K562 (cell line): ENCODE measurements around the gene DOCK1. TPM values are rescaled to one million over a fixed set of nuclear protein-coding genes. Genes with fewer than 3 reads are reported as not detected.

Source experiments
- ATAC-seq: fragments of 200-7000 bp; cut with Tn5 transposase; 3 replicates; pipeline ENCODE4 v1.9.1; 2020; ENCODE audit warnings: moderate library complexity
- BruUV-seq: library from RNA; stranded (reverse); fragments of 400-500 nt; replicated peaks from 2 replicates; lab custom pipeline; 2021; lab: Mats Ljungman, UMichigan
- CTCF ChIA-PET: fragments of 300-600 bp; formaldehyde crosslinking; extraction: SDS; loops from one replicate; lab custom pipeline; 2021; ENCODE audit warnings: low intra/inter-chr PET ratio; lab: Yijun Ruan, JAX
- POLR2A ChIA-PET: fragments of 300-600, 350-650 bp; sonication (Branson Sonifier 250); formaldehyde crosslinking; extraction: SDS; loops from one replicate; lab custom pipeline; 2021; ENCODE audit warnings: antibody characterized with exemption, inconsistent platforms; lab: Yijun Ruan, JAX
- DNase-seq, 4 experiments: peaks; one replicate each; pipeline versions ENCODE4 v3.0.0 to v3.0.0-alpha.2; 2011 to 2018; ENCODE audit warnings: low spot score in 3 of 4, mixed read lengths in 3 of 4; ENCODE audit errors: extremely low read depth in 1 of 4
- FAIRE-seq: peaks from 2 replicates; lab custom pipeline; 2011; peaks lifted over from hg19 to GRCh38; lab: Jason Lieb, UNC
- H2AFZ ChIP-seq: 2 replicates; pipeline ENCODE4 v1.6.0; 2011; ENCODE audit warnings: low read depth, low read length, control low read depth, inconsistent platforms
- H3K27ac ChIP-seq: fragments of 200-600 bp; 3 replicates; pipeline ENCODE4 v1.8.0; 2011; ENCODE audit warnings: low read depth, mild to moderate bottlenecking, control low read depth, inconsistent platforms, low read length, moderate library complexity, mixed read lengths; ENCODE audit errors: extremely low read depth
- H3K27me3 ChIP-seq, 2 experiments: fragments of 300-600 bp in 1 of 2; 2 replicates in 1 of 2; 3 replicates in 1 of 2; pipeline versions ENCODE4 v1.6.0 to v1.8.0; 2011; ENCODE audit warnings: inconsistent platforms in 2 of 2, low read length in 2 of 2, mild to moderate bottlenecking in 1 of 2, mixed read lengths in 1 of 2, moderate library complexity in 1 of 2; ENCODE audit not compliant: control insufficient read depth in 2 of 2, insufficient read depth in 2 of 2
- H3K36me3 ChIP-seq: fragments of 300-600 bp; 3 replicates; pipeline ENCODE4 v1.8.0; 2011; ENCODE audit warnings: mild to moderate bottlenecking, low read length, inconsistent platforms; ENCODE audit not compliant: control insufficient read depth, insufficient read depth
- H3K4me1 ChIP-seq, 2 experiments: fragments of 200-600 bp in 1 of 2; replicated peaks in 1 of 2; 2 replicates in 1 of 2; 3 replicates in 1 of 2; pipeline versions ENCODE4 v1.5.1 to v1.8.0; 2011; ENCODE audit warnings: inconsistent platforms in 2 of 2, low read length in 2 of 2, mild to moderate bottlenecking in 1 of 2, mixed read lengths in 1 of 2, moderate library complexity in 1 of 2; ENCODE audit not compliant: control insufficient read depth in 2 of 2, insufficient read depth in 2 of 2
- H3K4me2 ChIP-seq: 2 replicates; pipeline ENCODE4 v1.6.1; 2011; ENCODE audit warnings: low read length, control low read depth, inconsistent platforms, mixed read lengths; ENCODE audit not compliant: insufficient read depth
- H3K4me3 ChIP-seq: fragments of 200-600 bp; sonication (generic), shearing (Covaris generic); 2 replicates; pipeline ENCODE4 v1.5.1; 2016; ENCODE audit warnings: control low read depth, inconsistent platforms
- H3K79me2 ChIP-seq: fragments of 200-600 bp; 3 replicates; pipeline ENCODE4 v1.8.0; 2011; ENCODE audit warnings: low read length, inconsistent platforms; ENCODE audit not compliant: control insufficient read depth, insufficient read depth
- H3K9ac ChIP-seq, 2 experiments: 2 replicates each; pipeline versions ENCODE4 v1.6.0 to v1.6.1; 2011; ENCODE audit warnings: low read depth in 2 of 2, low read length in 2 of 2, control low read depth in 1 of 2, inconsistent platforms in 1 of 2, mild to moderate bottlenecking in 1 of 2, mixed read lengths in 1 of 2; ENCODE audit not compliant: insufficient read depth in 1 of 2
- H3K9me1 ChIP-seq: one replicate; pipeline ENCODE4 v1.6.0; 2011; ENCODE audit warnings: inconsistent platforms, mild to moderate bottlenecking, low read length, moderate library complexity; ENCODE audit not compliant: control insufficient read depth, insufficient read depth
- H3K9me3 ChIP-seq: replicated peaks from 2 replicates; pipeline ENCODE4 v1.5.1; 2011; ENCODE audit warnings: low read depth, low read length, inconsistent platforms; ENCODE audit not compliant: control insufficient read depth, insufficient read depth
- H4K20me1 ChIP-seq: replicated peaks from 2 replicates; pipeline ENCODE4 v1.6.1; 2011; ENCODE audit warnings: low read length, inconsistent platforms, mixed read lengths; ENCODE audit not compliant: control insufficient read depth, insufficient read depth
- ATF6 ChIP-seq: sonication (generic); formaldehyde crosslinking; IDR thresholded peaks from 2 replicates; pipeline ENCODE4 v1.4.0; 2020; ENCODE audit warnings: mild to moderate bottlenecking, missing genetic modification reagents
- ATF7 ChIP-seq: fragments of 450-650 bp; IDR thresholded peaks from 2 replicates; pipeline ENCODE4 v1.7.1; 2014; ENCODE audit warnings: mild to moderate bottlenecking, moderate library complexity
- DMBX1 ChIP-seq: fragments of 250-450 bp; sonication (Bioruptor Pico); IDR thresholded peaks from 2 replicates; pipeline ENCODE4 v1.8.0; 2022; ENCODE audit warnings: inconsistent platforms, mild to moderate bottlenecking, moderate library complexity, borderline replicate concordance
- ELK3 ChIP-seq: fragments of 450-650 bp; formaldehyde crosslinking; IDR thresholded peaks from 2 replicates; pipeline ENCODE4 v1.4.0; 2020; ENCODE audit warnings: mild to moderate bottlenecking
- GMEB1 ChIP-seq: fragments of 250-450 bp; sonication (Bioruptor Pico); IDR thresholded peaks from 2 replicates; pipeline ENCODE4 v1.4.0; 2020; ENCODE audit warnings: mild to moderate bottlenecking
- IRF9 ChIP-seq: fragments of 450-650 bp; IDR thresholded peaks from 2 replicates; pipeline ENCODE4 v1.6.1; 2016; ENCODE audit warnings: missing biosample characterization, missing genetic modification characterization
- MCM2 ChIP-seq: fragments of 450-650 bp; IDR thresholded peaks from 2 replicates; pipeline ENCODE4 v1.6.1; 2017; ENCODE audit warnings: low read depth, mild to moderate bottlenecking
- NFRKB ChIP-seq: fragments of 450-650 bp; IDR thresholded peaks from 2 replicates; pipeline ENCODE4 v1.6.1; 2016; ENCODE audit warnings: low read depth
- PHF8 ChIP-seq: fragments of 200-600 bp; sonication (generic); IDR thresholded peaks from 2 replicates; pipeline ENCODE4 v1.6.1; 2012; ENCODE audit warnings: mixed run types, mild to moderate bottlenecking, inconsistent platforms, low read length, moderate library complexity, borderline replicate concordance
- POLR2B ChIP-seq: fragments of 450-650 bp; IDR thresholded peaks from 2 replicates; pipeline ENCODE4 v1.6.1; 2018; ENCODE audit warnings: low read depth; ENCODE audit not compliant: partially characterized antibody
- SAFB2 ChIP-seq: fragments of 200-400 bp; formaldehyde crosslinking; IDR thresholded peaks from 2 replicates; pipeline ENCODE4 v1.6.1; 2018; ENCODE audit warnings: borderline replicate concordance, low read length, low read depth, moderate library complexity; ENCODE audit not compliant: severe bottlenecking
- SLC30A9 ChIP-seq: fragments of 250-450 bp; sonication (Bioruptor Pico); IDR thresholded peaks from 2 replicates; pipeline ENCODE4 v1.8.0; 2022; ENCODE audit warnings: mild to moderate bottlenecking, moderate library complexity
- TSC22D4 ChIP-seq: fragments of 450-650 bp; IDR thresholded peaks from 2 replicates; pipeline ENCODE4 v1.6.1; 2016; ENCODE audit warnings: missing genetic modification characterization, missing biosample characterization, control low read depth
- ZEB2 ChIP-seq: fragments of 450-650 bp; IDR thresholded peaks from 2 replicates; pipeline ENCODE4 v1.6.1; 2016
- ZNF224 ChIP-seq: sonication (generic); formaldehyde crosslinking; IDR thresholded peaks from 2 replicates; pipeline ENCODE4 v1.8.0; 2022; ENCODE audit warnings: mild to moderate bottlenecking, missing genetic modification reagents
- ZNF561 ChIP-seq: fragments of 450-650 bp; formaldehyde crosslinking; conservative IDR thresholded peaks from 2 replicates; pipeline ENCODE4 v1.4.0; 2020; ENCODE audit warnings: mild to moderate bottlenecking, moderate library complexity
- ZNF57 ChIP-seq: fragments of 450-650 bp; formaldehyde crosslinking; IDR thresholded peaks from 2 replicates; pipeline ENCODE4 v1.4.0; 2020; ENCODE audit warnings: mild to moderate bottlenecking, moderate library complexity
- WGBS: fragments of 100-300 bp; shearing (Covaris generic); methylation state at CpG from one replicate; pipeline ENCODE4 v1.1.6; 2016; ENCODE audit warnings: low coverage, mixed read lengths; ENCODE audit not compliant: insufficient coverage; ENCODE audit errors: missing lambda C conversion rate; 5-methylcytosine and 5-hydroxymethylcytosine counted together
- in situ Hi-C: fragments of 300-500 bp; cut with MboI; formaldehyde crosslinking; loops from 4 replicates; pipeline ENCODE4 v1.15.0; 2018; ENCODE audit warnings: inconsistent platforms, mixed read lengths
- intact Hi-C: fragments of 100-400 bp; cut with micrococcal nuclease; formaldehyde crosslinking; loops from 2 replicates; pipeline ENCODE4 v1.14.2; 2022
- polyA plus RNA-seq, 8 experiments: library from polyadenylated mRNA; depleted of rRNA in 4 of 8; stranded (reverse) in 5 of 8; unstranded in 3 of 8; fragments of >200 nt; fragmentation: Nextera tagmentation in 2 of 8; fragmentation: Illumina TruSeq in 1 of 8; extraction: Ambion mirVana in 2 of 8; extraction: Trizol in 1 of 8; gene quantifications; 2 replicates each; pipeline versions ENCODE4 v1.2.1 to v1.2.3, GENCODE V29; 2011 to 2014; ENCODE audit warnings: inconsistent platforms in 1 of 8, missing spikeins in 1 of 8
- total RNA-seq, 7 experiments: library from RNA; depleted of rRNA in 6 of 7; stranded (reverse); fragments of >200 nt in 6 of 7; fragmentation: Illumina TruSeq in 2 of 7; extraction: Trizol in 2 of 7; gene quantifications; 2 replicates each; pipeline versions ENCODE4 v1.2.1 to v1.2.3, GENCODE V29; 2011 to 2021; ENCODE audit warnings: low replicate concordance in 1 of 7

The DOCK1 gene
- total and polyA plus RNA-seq, 9 of the 15 experiments (the other 6 are each of a cell fraction or from before 2014, with no cell fraction given): 0.31 TPM; not detected in 8

- Histone ChIP-seq H3K4me1 (no peaks in the 10 kb centered on the region), H3K9me1 (no peaks in the 10 kb centered on the region), H3K27ac (no peak overlapping the region), H3K9me3 (no peaks in the 10 kb centered on the region), H3K9ac (no peak overlapping the region), H3K4me2 (no peak overlapping the region)
- BruUV-seq: no TSS peak
- no peak for DNase-seq
- FAIRE-seq: no peak
- in situ Hi-C loops: no loop called here
- TF ChIP-seq POLR2B (no peak), ZEB2 (no peak), PHF8 (no peak), DMBX1 (no peak), ELK3 (CRISPR knock-in tag) (no peak), MCM2 (no peak), TSC22D4 (tag) (no peak), NFRKB (no peak), ZNF57 (CRISPR knock-in tag) (no peak), GMEB1 (no peak), ZNF561 (CRISPR knock-in tag) (no peak), ATF7 (no peak), ATF6 (CRISPR knock-in tag) (no peak), IRF9 (tag) (no peak), SAFB2 (no peak), SLC30A9 (CRISPR knock-in tag) (no peak), ZNF224 (no peak)
- TF ChIP-seq, all 486 proteins: peak for 0
- no peak for ATAC-seq
- no peaks in the 10 kb centered on the region for H3K79me2 ChIP-seq
- ChIA-PET POLR2A (no interaction called here), CTCF (no interaction called here)
- H3K4me3 ChIP-seq: no peak overlapping the region
- intact Hi-C loops: no loop called here
- no peaks in the 10 kb centered on the region for H3K27me3 ChIP-seq
- H2AFZ ChIP-seq: no peak overlapping the region
- H3K36me3 ChIP-seq: no peaks in the 10 kb centered on the region
- WGBS: 1% methylated on average over 7 of the region's 7 CpGs
- no peaks in the 10 kb centered on the region for H4K20me1 ChIP-seq
Observed at GRCh38 chr10:127210936-127211466, 305.8 kb downstream of the DOCK1 start.
